ENCODE measurements around the gene DNAH14.

GRCh38 chr1:225319871-225320270 lies 390.4 kb downstream of the DNAH14 start:
- TF ChIP-seq, protein P1, sequence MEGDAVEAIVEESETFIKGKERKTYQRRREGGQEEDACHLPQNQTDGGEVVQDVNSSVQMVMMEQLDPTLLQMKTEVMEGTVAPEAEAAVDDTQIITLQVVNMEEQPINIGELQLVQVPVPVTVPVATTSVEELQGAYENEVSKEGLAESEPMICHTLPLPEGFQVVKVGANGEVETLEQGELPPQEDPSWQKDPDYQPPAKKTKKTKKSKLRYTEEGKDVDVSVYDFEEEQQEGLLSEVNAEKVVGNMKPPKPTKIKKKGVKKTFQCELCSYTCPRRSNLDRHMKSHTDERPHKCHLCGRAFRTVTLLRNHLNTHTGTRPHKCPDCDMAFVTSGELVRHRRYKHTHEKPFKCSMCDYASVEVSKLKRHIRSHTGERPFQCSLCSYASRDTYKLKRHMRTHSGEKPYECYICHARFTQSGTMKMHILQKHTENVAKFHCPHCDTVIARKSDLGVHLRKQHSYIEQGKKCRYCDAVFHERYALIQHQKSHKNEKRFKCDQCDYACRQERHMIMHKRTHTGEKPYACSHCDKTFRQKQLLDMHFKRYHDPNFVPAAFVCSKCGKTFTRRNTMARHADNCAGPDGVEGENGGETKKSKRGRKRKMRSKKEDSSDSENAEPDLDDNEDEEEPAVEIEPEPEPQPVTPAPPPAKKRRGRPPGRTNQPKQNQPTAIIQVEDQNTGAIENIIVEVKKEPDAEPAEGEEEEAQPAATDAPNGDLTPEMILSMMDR (conservative IDR thresholded peaks at IDR 0.05; ENCODE audit: low read depth, low read length) = no peak
- no peak for TF ChIP-seq POLR2A (IDR thresholded peaks at IDR 0.05; ENCODE audit: low read depth, low read length)
- TF ChIP-seq MAFK (IDR thresholded peaks at IDR 0.05; ENCODE audit: low read depth, low read length) = no peak
- no peak for TF ChIP-seq CEBPB (IDR thresholded peaks at IDR 0.05; ENCODE audit: low read depth, low read length)
- no peak for TF ChIP-seq RFX5 (IDR thresholded peaks at IDR 0.05; ENCODE audit: low read depth, low read length)
- TF ChIP-seq MAZ (IDR thresholded peaks at IDR 0.05; ENCODE audit: borderline replicate concordance, low read depth, low read length) = no peak

All from IMR-90 (cell line).